ENCODE results near the gene ZFYVE9.
"Not testable (repeated sequence)": the region's sequence is repeated elsewhere in the genome, so short reads cannot be mapped to it uniquely, and the experiment has no call there.

The ZFYVE9 gene

DNA sequence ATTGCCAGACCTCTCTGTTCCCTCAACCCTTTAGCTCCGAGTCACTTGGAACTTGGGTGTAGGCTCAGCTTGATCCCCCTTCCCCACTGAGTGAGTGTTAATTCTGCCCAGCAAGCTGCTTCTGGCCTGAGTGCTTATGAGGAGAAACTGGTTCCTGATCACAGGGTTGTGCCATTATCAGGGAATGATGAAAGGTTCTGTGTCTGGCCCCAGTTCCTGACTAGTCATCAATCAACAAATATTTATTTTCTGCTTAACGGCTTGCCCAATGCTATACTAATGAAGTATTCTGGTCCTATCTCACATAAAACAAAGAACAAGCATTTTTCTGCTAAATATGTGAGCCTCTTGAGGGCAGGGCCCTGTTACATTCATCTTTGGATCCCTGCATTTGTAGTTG is 203.4 kb downstream of the ZFYVE9 start:
- FAIRE-seq = no peak

DNA sequence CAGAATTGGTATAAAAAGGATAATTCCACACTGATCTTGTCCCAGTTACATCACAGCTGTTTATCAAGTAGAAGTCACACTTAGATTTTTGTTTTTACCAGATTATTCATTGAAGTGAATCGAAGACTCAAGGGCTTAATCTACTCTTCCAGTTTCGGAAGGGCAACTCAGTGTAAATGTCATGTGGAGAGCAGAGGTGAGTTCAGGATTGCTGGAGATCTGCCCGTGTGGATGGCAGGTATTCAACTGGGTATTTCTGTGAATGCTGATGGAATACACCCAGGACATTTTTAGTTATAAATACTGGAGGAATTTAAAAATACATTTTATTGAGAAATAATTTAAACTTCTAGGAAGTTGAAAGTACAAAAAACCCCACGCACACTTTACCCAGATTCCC is 204.8 kb downstream of the ZFYVE9 start:
- FAIRE-seq = no peak

DNA sequence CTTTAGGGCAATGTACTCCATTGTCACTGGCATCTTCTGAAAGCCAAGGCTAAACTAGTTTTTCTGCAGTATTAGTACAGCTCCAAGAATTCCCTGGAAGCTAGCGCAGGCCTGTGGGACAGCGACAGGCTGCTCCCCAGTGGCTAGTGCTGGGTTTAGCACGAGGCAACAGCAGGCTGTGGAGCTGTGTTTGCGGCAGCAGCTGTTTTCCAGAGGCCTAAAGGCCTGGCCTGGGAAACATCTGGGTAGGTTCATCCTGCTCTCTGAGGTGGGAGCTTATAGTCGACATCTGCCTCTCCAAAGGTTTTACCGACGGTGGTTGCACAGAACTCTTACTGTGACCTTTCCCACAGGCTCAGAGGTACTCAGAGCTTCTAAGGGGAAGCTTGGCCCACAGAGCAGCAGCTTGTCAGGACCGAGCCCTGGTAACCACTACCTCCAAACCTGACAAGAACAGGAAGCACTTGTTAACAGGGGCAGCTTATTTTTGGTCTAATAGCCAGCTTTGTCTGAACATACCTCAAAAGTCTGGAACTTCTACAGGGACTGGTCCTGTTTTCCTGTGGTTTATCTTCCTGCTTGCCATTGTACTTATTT is 206.9 kb downstream of the ZFYVE9 start:
- no peak for FAIRE-seq

DNA sequence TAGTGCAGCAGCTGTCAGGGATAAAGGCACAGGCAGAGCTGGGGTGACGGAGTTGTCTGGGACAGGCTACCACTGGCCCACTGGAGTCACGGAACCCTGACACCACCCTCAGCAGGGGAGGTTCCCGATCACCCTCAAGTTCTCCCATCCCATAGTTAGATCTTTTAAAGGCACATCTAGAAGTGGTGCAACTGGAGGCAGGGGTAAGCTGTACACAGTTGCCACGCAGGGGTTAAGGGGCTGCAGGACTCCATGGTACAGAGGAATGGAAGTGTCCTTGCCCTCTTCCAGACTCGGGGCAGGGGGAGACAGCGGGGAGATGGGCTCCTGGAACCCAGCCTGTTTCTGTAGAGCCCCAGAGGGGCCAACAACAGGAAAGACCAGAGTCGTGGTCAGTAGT is 210.8 kb downstream of the ZFYVE9 start:
- FAIRE-seq = no peak

DNA sequence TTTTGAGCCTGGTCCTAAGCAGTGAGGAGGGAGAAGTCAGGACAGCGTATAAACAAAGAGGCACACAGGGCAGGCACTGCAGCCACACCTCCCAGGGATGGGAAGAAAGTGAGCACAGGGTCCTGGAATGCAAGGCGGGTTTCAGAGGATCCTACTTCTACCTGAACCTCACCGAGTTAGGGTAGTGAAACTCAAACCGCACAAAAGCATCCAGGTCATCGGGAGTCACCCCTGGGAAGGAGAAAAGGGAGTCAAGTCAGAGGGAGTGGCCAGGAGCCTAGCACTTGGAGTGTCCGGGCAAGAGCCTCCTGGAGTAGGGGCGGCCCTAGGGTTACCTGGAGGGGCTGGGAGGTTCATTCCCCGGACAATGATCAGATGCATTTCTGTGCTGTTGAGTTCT is 213.5 kb downstream of the ZFYVE9 start:
- no peak for FAIRE-seq

DNA sequence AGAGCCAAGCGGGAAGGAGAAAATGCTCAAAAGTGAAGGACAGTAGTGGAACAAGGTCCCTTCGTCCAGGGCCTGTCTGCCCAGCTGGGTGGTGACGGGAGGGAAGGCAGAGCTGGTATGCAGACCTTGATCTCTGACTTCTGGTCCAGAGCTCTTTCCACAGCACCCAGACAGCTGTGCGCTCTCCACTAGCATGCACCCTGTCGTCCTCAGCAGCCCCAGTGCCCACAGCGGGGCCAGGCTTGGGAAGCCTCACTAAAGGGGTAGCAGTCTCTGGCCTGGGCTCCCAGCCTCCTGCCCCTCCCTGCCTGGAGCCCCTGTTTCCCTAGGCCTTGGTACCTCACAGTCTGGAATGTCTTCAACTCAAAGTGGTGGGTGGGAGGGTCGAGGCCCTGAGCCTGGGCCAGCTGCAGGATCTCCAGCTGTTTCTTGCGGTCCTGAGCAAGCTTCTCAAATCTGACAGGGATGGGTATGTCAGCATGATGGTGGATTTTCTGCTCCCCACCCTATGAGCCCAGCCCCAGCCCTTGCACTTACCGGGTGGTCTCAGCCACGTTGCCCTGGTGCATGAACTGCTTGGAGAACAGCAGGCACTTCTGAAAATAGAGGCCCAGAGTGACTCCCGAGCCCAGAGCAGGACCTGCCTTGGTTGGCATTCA is 214.1 kb downstream of the ZFYVE9 start:
- no peak for FAIRE-seq

DNA sequence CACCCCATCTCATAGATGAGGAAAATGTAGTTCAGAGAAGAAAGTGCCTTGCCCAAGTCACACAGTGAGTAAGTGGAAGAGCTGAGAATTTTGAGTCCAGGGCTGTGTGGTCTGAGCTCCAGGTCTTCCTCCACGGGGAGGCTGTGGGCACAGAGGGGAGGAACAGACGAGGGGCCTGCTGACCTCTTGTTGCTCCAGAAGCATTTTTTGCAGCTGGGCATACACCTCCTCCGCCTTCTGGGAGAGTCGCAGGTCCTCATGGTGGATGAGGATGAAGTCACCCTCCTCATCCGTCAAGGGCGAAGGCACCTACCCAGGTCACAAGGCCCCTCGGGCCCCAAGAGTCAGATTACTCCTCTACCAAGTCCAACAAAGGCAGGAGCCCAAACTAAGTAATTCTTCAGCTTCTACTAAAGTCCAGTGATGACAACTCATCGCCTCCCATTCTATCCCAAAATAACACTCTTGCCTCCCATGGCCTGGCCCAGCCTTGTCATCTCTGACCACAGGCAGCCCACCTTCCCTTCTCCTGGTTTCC is 215.0 kb downstream of the ZFYVE9 start:
- no peak for FAIRE-seq

DNA sequence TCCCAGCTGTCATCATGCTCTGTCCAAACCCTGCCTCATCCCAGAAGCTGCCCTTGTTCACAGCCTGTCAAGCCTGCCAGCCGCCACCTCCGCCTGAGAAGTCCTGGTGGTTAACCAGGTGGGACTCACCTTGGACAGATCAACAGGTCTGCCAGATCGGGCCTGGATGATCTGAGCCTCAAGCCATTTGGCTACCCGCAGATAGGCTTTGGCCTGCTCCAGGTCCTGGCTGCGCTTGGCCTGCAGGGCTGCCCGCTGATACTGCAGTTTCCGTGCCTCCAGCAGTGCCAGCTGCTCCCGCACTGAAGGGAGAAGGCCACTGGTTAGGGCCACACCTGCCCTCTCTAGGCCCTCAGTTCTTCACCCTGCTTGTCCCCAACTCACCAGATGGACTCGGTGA is 215.5 kb downstream of the ZFYVE9 start:
- no peak for FAIRE-seq

DNA sequence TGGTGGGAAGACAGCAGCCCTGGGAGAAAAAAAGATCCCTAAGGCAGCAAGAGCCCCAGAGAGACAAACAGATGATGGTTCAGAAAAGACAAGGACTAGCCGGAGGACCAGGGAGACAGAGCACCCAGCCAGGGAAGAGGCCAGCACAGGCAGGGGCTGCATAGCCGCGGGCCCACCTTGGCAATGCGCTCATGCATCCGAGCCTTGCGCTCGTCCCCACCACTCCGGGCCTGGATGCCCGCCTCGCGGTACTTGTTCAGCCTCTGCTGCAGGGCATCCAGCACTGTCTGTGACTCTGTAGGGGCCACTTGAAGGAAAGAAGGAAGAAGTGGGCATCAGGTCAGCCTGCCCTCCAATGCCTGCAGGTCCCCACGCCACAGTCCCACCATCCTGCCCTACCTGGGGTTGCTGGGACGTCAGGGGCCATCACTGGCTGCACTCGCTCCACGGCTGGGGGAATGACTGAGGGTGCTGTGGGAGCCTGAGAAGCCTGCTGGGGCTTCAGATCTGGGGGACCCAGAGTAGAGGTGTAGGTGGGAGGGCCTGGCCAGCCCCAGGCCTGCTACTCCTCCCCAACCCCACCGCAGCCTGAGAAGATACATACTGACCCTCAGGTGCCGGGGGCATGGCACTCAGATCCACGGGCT is 217.1 kb downstream of the ZFYVE9 start:
- no peak for FAIRE-seq

DNA sequence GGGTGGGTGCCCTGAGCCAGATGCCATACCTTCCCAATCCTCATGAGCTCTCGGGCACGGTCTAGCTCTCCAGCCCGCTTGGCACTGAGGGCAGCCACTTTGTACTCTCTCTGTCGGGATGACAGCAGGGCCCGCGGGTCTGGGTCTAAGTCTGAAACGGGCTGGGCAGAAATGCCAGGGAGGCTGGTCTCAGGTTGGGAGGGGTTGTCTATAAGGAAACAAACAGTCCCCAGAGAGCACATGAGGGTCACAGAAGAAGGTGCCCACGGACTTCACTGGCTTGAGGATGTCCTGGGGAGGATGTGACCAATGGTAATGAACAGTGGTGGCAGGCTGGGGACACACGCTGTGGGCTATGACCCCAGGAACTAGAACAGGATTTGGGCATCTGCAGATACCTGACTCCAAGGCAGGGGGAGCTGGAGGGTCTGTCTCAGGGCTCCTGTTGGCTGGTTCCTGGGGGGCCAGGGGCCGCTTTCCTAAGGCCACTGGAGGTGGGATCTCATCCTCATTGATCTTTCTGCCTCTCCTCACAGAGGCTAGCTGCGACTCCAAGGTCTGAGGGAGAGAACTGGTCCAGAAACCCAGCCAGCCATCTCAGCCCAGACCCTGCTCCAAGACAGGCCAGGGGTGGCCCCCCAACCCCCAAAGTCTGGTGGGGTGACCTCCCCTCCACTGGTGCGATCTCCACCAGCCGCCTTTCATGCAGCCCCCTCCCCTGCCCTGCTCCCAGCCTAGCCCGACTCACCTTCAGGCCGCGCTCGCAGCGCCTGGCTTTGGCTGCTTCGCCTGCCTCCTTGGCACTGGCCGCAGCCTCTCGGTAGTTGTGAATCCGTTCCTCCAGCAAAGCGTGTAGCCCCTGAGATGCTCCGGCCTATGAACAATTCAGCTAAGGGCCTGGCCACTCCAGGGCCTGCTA is 218.0 kb downstream of the ZFYVE9 start:
- no peak for FAIRE-seq

DNA sequence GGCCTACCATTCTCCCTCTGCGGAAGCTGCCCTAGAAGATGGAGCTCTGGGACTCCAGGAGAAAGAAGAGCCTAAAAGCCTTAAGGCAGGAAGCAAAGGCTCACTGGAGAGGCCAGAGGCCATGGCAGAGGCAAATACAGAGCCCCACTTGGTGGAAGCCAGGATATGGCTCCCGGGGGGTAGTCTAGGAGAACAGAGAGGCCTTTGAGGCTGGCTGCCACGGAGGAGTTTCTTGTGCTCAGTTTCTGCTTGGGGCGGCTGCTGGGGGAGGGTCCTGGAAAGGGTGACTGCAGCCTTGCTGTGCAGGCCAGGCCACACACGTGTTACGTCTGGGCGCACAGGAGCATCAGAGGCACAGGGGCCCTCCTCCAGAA is 218.7 kb downstream of the ZFYVE9 start:
- FAIRE-seq = no peak

DNA sequence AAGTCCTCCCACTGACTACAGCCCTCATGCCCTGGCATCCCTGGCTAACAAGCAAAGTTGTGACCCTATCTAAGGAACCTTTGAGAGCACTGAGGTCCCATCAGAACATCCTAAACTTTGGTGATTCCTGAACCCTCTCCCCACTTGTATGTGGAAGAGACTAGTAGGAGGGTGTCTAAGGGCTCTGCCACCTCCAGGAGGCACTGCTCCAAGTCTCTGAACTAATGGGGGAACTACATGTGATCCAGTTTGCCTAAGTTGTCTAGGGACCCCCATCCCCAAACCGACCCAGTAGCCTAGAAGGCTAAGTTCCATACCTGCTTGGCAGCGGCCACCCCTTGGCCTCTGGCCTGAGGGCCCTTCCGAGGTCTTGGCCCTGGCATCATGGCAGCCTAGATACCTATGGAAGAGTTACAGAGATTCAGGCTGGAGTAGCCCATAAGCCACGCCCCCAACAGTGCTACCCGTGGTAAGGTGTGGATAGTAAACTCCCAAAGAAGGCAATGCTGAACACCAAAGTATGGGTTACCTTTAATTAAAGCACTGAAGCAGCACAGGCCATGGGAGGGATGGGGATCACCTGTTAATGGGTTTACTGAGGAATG is 222.4 kb downstream of the ZFYVE9 start:
- FAIRE-seq = no peak

DNA sequence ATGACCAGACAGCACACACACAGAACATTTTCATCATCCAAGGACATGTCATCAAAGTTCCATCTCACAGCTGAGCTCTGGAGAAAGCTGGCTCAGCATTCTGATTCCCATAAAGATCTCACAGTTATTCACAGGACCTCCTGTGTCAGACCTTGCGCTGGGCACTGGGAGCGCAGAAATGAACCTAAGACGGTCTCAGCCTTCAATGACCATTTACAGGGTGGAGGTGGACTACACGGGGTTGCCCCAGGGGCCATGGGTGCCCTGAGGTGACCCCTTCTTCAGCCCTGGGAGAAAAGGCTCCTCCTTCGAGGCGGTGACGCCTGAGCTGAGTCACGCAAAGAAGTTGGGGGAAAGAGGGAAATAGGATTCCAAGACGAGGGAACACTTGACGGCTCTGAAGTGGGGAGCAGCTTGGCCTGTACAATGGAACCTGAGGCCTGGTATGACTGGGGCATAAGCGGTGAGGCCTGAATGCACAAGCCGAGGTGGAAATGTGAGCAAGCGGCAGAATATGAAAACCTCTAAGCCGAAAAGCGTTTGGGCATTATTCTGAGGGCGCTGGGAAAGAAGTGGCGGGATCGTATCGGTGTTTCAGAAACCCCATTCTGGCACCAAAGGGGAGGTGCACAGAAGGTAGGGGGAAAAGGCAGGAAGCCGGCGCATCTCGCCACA is 223.3 kb downstream of the ZFYVE9 start:
- FAIRE-seq = no peak

DNA sequence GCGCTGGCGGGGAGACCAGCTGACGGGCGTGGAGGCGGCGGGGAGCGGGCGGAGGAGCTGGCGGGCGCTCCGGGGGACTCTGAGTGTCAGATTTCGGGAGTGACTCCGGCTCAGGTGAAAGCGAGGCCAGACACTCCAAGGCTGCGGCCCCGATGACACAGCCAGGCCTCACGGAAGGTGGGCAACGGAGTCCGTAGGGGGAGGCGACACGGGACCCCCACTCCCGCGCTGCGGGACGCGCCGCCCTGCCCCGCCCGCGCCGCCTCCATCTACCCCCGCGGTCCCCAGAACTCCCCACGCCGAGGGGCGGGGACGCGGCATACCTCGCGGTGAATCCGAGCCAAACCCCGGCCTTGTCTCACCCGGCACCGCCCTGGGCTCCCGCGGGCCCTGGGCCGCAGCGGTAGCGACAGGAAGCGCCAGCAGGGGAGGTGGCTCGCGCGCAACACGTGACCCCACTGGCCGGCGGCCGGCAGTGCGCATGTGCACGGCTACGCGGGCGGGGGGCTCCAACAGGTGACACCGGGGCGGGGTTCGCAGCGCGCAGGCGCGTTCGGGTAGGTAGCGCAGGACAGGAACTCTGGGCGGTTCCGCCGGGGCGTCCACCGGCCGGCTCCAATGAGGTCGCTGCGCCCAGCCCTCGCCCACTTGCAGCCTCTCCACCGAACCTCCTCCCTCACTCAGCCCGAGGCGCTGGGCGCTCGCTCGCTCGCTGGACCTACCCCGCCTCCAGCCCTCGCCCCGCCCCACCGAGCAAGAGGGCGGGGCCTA is 224.0 kb downstream of the ZFYVE9 start, which contains the start of gene CC2D1B:
Gene CC2D1B, minus strand, starts transcription at position 460 of the 771 bp plus-strand sequence. CDS start 1,585 bp downstream, outside the sequence.
- peak; percentile 67 for FAIRE-seq

DNA sequence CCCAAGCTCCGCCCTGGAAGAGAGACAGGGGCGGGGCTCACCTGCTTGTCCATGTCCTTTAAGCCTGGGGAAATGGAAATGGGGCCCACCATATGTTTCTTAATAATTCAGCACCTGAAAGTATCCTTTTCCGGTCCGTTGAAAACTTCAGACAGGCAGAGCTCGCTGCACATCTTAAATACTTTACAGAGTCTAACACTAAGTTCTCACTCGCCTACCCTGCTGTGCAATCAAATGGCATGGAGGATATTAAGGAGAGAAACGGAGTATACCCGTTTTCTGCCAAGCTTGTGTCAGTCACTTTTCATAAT is 224.6 kb downstream of the ZFYVE9 start:
- no peak for FAIRE-seq

DNA sequence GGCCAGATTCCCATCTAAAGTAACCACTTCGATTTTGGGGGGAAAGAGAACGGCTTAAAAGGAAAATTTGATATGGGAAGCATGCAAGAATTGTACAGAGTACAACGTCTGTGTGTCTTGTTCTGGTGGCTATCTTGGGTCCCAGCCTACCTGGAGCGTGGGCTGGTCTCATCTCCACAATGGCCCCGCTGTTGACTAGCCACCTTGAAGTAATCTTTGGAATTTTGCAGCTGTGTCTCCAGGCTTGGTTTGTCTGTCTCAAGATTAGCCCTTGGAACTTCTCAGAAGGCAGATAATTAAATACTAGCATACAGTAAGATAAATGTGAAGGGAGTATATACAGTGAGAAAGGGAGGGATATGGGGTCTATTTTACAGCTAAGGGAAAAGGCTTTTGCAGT is 225.4 kb downstream of the ZFYVE9 start:
- FAIRE-seq = no peak

DNA sequence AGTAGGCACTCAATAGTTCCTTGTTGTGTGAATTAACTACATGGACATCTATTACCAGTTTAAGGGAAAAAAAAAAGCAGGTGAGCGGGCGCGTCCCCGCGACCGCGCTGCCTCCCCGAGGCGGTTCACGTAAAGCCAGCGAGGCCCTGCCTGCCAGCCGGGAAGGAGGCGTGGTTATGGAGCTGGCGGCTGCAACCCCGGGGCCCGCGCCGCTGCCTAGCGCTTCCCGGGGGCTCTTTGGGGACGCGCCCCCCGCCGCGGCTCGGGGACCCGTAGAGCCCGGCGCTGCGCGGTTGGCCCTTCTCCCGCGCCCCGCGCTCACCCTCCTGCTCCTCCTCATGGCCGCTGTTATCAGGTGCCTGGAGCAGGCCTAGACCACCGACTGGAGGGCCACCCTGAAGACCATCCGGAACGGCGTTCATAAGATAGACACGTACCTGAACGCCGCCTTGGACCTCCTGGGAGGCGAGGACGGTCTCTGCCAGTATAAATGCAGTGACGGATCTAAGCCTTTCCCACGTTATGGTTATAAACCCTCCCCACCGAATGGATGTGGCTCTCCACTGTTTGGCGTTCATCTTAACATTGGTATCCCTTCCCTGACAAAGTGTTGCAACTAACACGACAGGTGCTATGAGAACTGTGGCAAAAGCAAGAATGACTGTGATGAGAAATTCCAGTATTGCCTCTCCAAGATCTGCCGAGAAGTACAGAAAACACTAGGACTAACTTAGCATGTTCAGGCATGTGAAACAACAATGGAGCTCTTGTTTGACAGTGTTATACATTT is 226.7 kb downstream of the ZFYVE9 start:
- no peak for FAIRE-seq

DNA sequence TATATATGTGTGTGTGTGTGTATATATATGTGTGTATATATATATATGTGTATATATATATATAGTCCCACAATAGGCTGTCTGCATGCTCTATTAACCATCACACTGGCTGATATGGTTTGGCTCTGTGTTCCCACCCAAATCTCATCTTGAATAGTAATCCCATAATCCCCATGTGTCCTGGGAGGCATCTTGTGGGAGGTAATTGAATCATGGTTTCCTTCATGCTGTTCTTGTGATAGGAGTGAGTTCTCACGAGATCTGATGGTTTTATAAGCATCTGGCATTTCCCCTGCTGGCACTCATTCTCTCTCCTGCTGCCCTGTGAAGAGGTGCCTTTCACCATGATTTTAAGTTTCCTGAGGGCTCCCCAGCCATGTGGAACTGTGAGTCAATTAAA is 228.0 kb downstream of the ZFYVE9 start:
- not testable (repeated sequence) for FAIRE-seq

DNA sequence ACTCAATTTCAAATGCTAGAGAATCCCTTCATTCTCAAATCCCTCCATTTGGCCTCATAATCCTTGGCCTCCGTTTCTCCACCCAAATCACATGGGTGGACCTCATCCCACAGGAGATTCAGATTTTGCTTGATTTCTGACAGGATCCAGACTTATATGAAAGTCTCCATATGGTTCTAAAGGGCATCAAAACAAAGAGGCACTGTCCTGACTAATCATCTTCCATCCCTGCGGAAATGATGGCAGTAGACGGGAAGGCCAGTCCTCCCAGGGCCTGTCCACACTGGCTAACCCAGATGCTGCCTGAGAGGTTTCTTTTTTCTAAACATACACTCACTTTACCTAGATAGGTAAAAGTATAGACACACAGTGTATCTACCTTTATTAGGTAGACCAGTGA is 243.5 kb downstream of the ZFYVE9 start:
- no peak for FAIRE-seq

DNA sequence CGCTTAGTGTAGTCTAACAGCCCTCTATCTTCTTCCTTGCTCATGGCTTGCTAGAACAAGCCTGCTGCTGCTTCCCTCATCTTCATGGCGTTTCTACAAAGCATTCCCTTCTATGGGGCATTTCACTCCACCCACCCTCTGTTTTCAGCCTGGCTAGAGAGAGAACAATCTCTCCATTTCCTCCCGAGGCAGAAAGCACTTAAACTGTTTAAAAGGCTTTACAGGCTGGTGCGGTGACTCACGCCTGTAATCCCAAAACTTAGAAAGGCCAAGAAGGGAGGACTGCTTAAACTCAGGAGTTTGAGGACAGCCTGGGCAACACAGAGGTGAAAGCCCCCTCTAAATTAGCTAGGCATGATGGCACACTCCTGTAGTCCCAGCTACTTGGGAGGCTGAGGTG is 244.6 kb downstream of the ZFYVE9 start:
- FAIRE-seq = no peak

DNA sequence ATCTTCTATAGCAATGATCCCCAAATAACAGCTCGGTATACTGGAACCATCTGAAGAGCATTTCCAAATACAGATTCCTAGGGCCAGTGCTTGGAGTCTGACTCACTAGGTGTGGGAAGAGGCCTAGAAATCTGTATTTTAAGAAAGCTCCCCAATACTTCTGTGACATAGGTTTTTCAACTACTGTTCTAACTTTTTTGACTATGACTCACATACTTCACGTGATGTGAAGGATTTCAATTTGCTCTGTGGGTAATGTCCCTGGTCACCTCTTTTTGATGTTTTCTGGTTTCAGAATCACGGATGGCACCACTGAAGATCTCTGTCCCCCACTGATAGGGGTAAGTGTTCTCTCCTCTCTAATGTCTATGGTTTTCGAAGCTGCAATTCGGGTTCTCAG is 251.3 kb downstream of the ZFYVE9 start:
- FAIRE-seq = no peak

All from TTC549 (cell line).